ENCODE measurements around the gene NPAS3.

- TF ChIP-seq CTCF (IDR thresholded peaks at IDR 0.05) (no peak), HDAC2 (IDR thresholded peaks at IDR 0.05) (no peak), MAFK (IDR thresholded peaks at IDR 0.05; ENCODE audit: partially characterized antibody) (no peak), HEYL (CRISPR knock-in tag; IDR thresholded peaks at IDR 0.05) (no peak), EHMT2 (IDR thresholded peaks at IDR 0.05; ENCODE audit: low read depth) (no peak), NFE2L2 (conservative IDR thresholded peaks at IDR 0.05; ENCODE audit: low read length) (no peak)
- TF ChIP-seq, protein P1, sequence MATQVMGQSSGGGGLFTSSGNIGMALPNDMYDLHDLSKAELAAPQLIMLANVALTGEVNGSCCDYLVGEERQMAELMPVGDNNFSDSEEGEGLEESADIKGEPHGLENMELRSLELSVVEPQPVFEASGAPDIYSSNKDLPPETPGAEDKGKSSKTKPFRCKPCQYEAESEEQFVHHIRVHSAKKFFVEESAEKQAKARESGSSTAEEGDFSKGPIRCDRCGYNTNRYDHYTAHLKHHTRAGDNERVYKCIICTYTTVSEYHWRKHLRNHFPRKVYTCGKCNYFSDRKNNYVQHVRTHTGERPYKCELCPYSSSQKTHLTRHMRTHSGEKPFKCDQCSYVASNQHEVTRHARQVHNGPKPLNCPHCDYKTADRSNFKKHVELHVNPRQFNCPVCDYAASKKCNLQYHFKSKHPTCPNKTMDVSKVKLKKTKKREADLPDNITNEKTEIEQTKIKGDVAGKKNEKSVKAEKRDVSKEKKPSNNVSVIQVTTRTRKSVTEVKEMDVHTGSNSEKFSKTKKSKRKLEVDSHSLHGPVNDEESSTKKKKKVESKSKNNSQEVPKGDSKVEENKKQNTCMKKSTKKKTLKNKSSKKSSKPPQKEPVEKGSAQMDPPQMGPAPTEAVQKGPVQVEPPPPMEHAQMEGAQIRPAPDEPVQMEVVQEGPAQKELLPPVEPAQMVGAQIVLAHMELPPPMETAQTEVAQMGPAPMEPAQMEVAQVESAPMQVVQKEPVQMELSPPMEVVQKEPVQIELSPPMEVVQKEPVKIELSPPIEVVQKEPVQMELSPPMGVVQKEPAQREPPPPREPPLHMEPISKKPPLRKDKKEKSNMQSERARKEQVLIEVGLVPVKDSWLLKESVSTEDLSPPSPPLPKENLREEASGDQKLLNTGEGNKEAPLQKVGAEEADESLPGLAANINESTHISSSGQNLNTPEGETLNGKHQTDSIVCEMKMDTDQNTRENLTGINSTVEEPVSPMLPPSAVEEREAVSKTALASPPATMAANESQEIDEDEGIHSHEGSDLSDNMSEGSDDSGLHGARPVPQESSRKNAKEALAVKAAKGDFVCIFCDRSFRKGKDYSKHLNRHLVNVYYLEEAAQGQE (IDR thresholded peaks at IDR 0.05) = no peak
Measured at GRCh38 chr14:33273978-33274377, 335.3 kb downstream of the NPAS3 start.

Measured in A549 (cell line).